B cell (primary cell): ENCODE measurements around the gene PAFAH1B2. TPM values are rescaled to one million over a fixed set of nuclear protein-coding genes. Genes with fewer than 3 reads are reported as not detected.

Experiments used
- ATAC-seq: fragments of 200-7000 bp; cut with Tn5 transposase; one replicate; pipeline ENCODE4 v1.10.0; 2021; ENCODE audit warnings: low read depth, mild to moderate bottlenecking, moderate number of reproducible peaks, moderate library complexity
- CTCF ChIA-PET: fragments of 350-600 bp; sonication (Branson Sonifier 250); formaldehyde crosslinking; loops from one replicate; lab custom pipeline; 2021; ENCODE audit warnings: antibody characterized with exemption, inconsistent platforms; lab: Charles Lee
- POLR2A ChIA-PET: fragments of 350-600 bp; sonication (Branson Sonifier 250); formaldehyde crosslinking; loops from one replicate; lab custom pipeline; 2021; ENCODE audit warnings: antibody characterized with exemption; lab: Charles Lee
- DNase-seq: peaks from one replicate; pipeline ENCODE4 v3.0.0; 2013
- H2AFZ ChIP-seq: 2 replicates; pipeline ENCODE4 v1.6.1; 2012; ENCODE audit warnings: mild to moderate bottlenecking, low read depth, low read length; ENCODE audit not compliant: insufficient read depth, poor library complexity, severe bottlenecking
- H3K27ac ChIP-seq, 2 donors: 1 replicate in 1 of 2; 2 replicates in 1 of 2; pipeline ENCODE4 v1.5.1; 2012 to 2013; ENCODE audit warnings: low read length in 2 of 2, mild to moderate bottlenecking in 2 of 2, moderate library complexity in 1 of 2
- H3K27me3 ChIP-seq, 4 experiments: fragments of 200-600 bp in 1 of 4; sonication (generic) in 1 of 4; replicated peaks in 1 of 4; 1 replicate in 2 of 4; 2 replicates in 2 of 4; pipeline versions ENCODE4 v1.6.1 to v1.7.0; 2013 to 2016; ENCODE audit warnings: low read length in 3 of 4, mild to moderate bottlenecking in 2 of 4, mixed read lengths in 1 of 4, moderate library complexity in 1 of 4; ENCODE audit not compliant: insufficient read depth in 4 of 4, control insufficient read depth in 3 of 4; ENCODE audit errors: control extremely low read depth in 1 of 4
- H3K36me3 ChIP-seq, 2 experiments: replicated peaks in 1 of 2; 1 replicate in 1 of 2; 2 replicates in 1 of 2; pipeline versions ENCODE4 v1.6.1 to v1.7.1; 2013; ENCODE audit warnings: low read length in 1 of 2; ENCODE audit not compliant: insufficient read depth in 2 of 2, control insufficient read depth in 1 of 2; ENCODE audit errors: control extremely low read depth in 1 of 2, extremely low read depth in 1 of 2
- H3K4me1 ChIP-seq, 2 donors: fragments of 200-600 bp in 1 of 2; sonication (generic) in 1 of 2; 1 replicate in 1 of 2; 2 replicates in 1 of 2; pipeline versions ENCODE4 v1.5.1 to v1.6.1; 2013 to 2017; ENCODE audit warnings: low read length in 2 of 2; ENCODE audit not compliant: control insufficient read depth in 2 of 2, insufficient read depth in 2 of 2
- H3K4me2 ChIP-seq: replicated peaks from 2 replicates; pipeline ENCODE3; 2012; ENCODE audit warnings: mild to moderate bottlenecking, low read depth, low read length; ENCODE audit not compliant: poor library complexity, severe bottlenecking
- H3K4me3 ChIP-seq, 5 experiments: fragments of 200-600 bp in 1 of 5; sonication (generic) in 1 of 5; 1 replicate in 3 of 5; 2 replicates in 2 of 5; pipeline versions ENCODE4 v1.5.1 to v1.7.0; 2011 to 2016; ENCODE audit warnings: low read length in 4 of 5, mild to moderate bottlenecking in 4 of 5, low read depth in 2 of 5, control low read depth in 1 of 5, moderate library complexity in 1 of 5; ENCODE audit not compliant: insufficient read depth in 1 of 5; ENCODE audit errors: control extremely low read depth in 1 of 5, extremely low read depth in 1 of 5
- H3K79me2 ChIP-seq: fragments of 200-600 bp; sonication (generic); one replicate; pipeline ENCODE4 v1.6.0; 2016; ENCODE audit warnings: low read length; ENCODE audit not compliant: control insufficient read depth, insufficient read depth
- H3K9ac ChIP-seq: fragments of 200-600 bp; sonication (generic); 2 replicates; pipeline ENCODE4 v1.6.1; 2017; ENCODE audit warnings: mild to moderate bottlenecking, low read length, moderate library complexity
- H3K9me3 ChIP-seq, 3 donors: one replicate each; pipeline versions ENCODE4 v1.6.1 to v1.7.1; 2013; ENCODE audit warnings: low read length in 2 of 3; ENCODE audit not compliant: control insufficient read depth in 2 of 3, insufficient read depth in 1 of 3; ENCODE audit errors: control extremely low read depth in 1 of 3
- H4K20me1 ChIP-seq: 2 replicates; pipeline ENCODE4 v1.6.0; 2012; ENCODE audit warnings: mild to moderate bottlenecking, low read length; ENCODE audit not compliant: insufficient read depth, control insufficient read depth, poor library complexity, severe bottlenecking
- H3K27ac Mint-ChIP-seq: one replicate; pipeline ENCODE4 v1.8.0; 2021; ENCODE audit warnings: mixed read lengths
- H3K27me3 Mint-ChIP-seq: one replicate; pipeline ENCODE4 v1.8.0; 2021; ENCODE audit warnings: mixed read lengths
- H3K4me1 Mint-ChIP-seq: one replicate; pipeline ENCODE4 v1.8.0; 2021; ENCODE audit warnings: mixed read lengths
- H3K4me3 Mint-ChIP-seq: one replicate; pipeline ENCODE4 v1.8.0; 2021; ENCODE audit warnings: mixed read lengths
- H3K9me3 Mint-ChIP-seq: one replicate; pipeline ENCODE4 v1.8.0; 2022; ENCODE audit warnings: mixed read lengths; ENCODE audit not compliant: insufficient read depth
- EZH2 ChIP-seq: IDR thresholded peaks from 2 replicates; pipeline ENCODE4 v1.6.1; 2012; ENCODE audit warnings: borderline replicate concordance, low read depth, mild to moderate bottlenecking, moderate library complexity, low read length; ENCODE audit not compliant: insufficient read depth, poor library complexity, severe bottlenecking
- WGBS: methylation state at CpG from one replicate; pipeline ENCODE4 v1.1.5; 2013; ENCODE audit warnings: missing lambda C conversion rate; ENCODE audit not compliant: insufficient coverage; 5-methylcytosine and 5-hydroxymethylcytosine counted together
- intact Hi-C: fragments of 100-400 bp; cut with micrococcal nuclease; formaldehyde crosslinking; loops from one replicate; pipeline ENCODE4 v1.10.0; 2022
- polyA plus RNA-seq: library from polyadenylated mRNA; depleted of rRNA; stranded (reverse); fragments of >200 nt; gene quantifications from 2 replicates; pipeline ENCODE4 v1.2.3, GENCODE V29; 2012
- total RNA-seq, 2 donors: library from RNA; stranded (reverse); fragments of 120-200 nt in 1 of 2; gene quantifications; 1 replicate in 1 of 2; 2 replicates in 1 of 2; pipeline versions ENCODE4 v1.2.3 to v1.2.4, GENCODE V29; 2013 to 2022
- TF ChIP-seq, protein P1 (sequence below): fragments of 200-600 bp; IDR thresholded peaks from one replicate; pipeline ENCODE4 v1.8.0; 2022; ENCODE audit warnings: antibody characterized with exemption, mild to moderate bottlenecking

PAFAH1B2 gene
- total and polyA plus RNA-seq, 2 donors (not counting 1 experiment from before 2014, with no cell fraction given) = 10.7 to 103 TPM

- no peak for ATAC-seq
- no peak for DNase-seq
- Mint-ChIP-seq H3K4me3 (no peak overlapping the region), H3K27ac (peak overlapping the region; percentile 10), H3K4me1 (peaks cover 4% of the 10 kb centered on the region), H3K9me3 (no peaks in the 10 kb centered on the region), H3K27me3 (no peaks in the 10 kb centered on the region)
- ChIA-PET POLR2A (no interaction called here), CTCF (interaction anchor here (1.1 to 19.9 kb wide), 2 partner anchors 8 to 39 kb away, joined by 3 to 309 read pairs; partner anchors contain the start of gene SIDT2)
- H3K27me3 ChIP-seq = no peaks in the 10 kb centered on the region
- peaks cover 42% of the 10 kb centered on the region for H3K79me2 ChIP-seq
- H2AFZ ChIP-seq = no peak overlapping the region
- intact Hi-C loops = no loop called here
- peaks cover 5 to 86% of the 10 kb centered on the region in 2 experiments for H3K36me3 ChIP-seq
- no peak overlapping the region for H3K4me2 ChIP-seq
- H3K9me3 ChIP-seq = no peaks in the 10 kb centered on the region
- peaks cover 14% of the 10 kb centered on the region for H4K20me1 ChIP-seq
- no peak overlapping the region for H3K9ac ChIP-seq
- no peak overlapping the region for H3K27ac ChIP-seq
- 97% methylated on average over 3 of the region's 15 CpGs for WGBS
- TF ChIP-seq, protein P1, sequence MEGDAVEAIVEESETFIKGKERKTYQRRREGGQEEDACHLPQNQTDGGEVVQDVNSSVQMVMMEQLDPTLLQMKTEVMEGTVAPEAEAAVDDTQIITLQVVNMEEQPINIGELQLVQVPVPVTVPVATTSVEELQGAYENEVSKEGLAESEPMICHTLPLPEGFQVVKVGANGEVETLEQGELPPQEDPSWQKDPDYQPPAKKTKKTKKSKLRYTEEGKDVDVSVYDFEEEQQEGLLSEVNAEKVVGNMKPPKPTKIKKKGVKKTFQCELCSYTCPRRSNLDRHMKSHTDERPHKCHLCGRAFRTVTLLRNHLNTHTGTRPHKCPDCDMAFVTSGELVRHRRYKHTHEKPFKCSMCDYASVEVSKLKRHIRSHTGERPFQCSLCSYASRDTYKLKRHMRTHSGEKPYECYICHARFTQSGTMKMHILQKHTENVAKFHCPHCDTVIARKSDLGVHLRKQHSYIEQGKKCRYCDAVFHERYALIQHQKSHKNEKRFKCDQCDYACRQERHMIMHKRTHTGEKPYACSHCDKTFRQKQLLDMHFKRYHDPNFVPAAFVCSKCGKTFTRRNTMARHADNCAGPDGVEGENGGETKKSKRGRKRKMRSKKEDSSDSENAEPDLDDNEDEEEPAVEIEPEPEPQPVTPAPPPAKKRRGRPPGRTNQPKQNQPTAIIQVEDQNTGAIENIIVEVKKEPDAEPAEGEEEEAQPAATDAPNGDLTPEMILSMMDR = no peak
- no peak for TF ChIP-seq EZH2
- no peak overlapping the region for H3K4me3 ChIP-seq
- no peaks in the 10 kb centered on the region for H3K4me1 ChIP-seq
These were observed 74.2 kb downstream of the PAFAH1B2 start for GRCh38 chr11:117218133-117218915.

DNA sequence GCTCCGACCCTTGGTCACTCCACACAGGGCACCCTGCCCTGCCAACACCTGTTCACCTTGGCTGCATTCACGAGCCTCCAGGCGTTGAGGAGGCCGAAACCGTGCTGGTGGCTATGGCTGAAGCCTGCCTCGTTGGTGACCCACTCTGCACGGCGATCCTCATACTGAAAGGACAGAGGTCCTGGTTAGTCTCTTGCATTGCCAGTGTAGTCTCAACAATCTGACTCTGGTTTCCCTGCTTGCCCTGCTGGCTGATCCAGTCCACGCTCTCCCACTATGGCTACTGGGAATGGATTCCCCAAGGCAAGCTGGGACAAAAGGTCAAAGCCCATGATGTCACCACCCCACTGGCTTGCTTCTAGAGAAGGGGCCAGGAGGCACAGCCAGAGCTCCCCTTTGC, 74.9 kb downstream of the PAFAH1B2 start:
- WGBS = 100% methylated on average over 9 of the region's 9 CpGs
- ATAC-seq (no peak), DNase-seq (no peak)
- Histone ChIP-seq H4K20me1 (peaks cover 16% of the 10 kb centered on the region), H3K27ac (no peak overlapping the region), H3K27me3 (no peaks in the 10 kb centered on the region), H3K9me3 (no peaks in the 10 kb centered on the region), H3K4me2 (no peak overlapping the region), H3K79me2 (peaks cover 49% of the 10 kb centered on the region), H3K9ac (no peak overlapping the region), H3K4me1 (no peaks in the 10 kb centered on the region), H3K4me3 (no peak overlapping the region), H3K36me3 (peaks cover 7 to 89% of the 10 kb centered on the region in 2 experiments), H2AFZ (no peak overlapping the region)
- peaks cover 4% of the 10 kb centered on the region for H3K4me1 Mint-ChIP-seq
- POLR2A ChIA-PET = no interaction called here
- CTCF ChIA-PET = interaction anchor here (19.9 kb wide), 1 partner anchor 40 kb away, joined by 309 read pairs; the partner anchor contains the start of gene SIDT2
- H3K4me3 Mint-ChIP-seq = no peak overlapping the region
- intact Hi-C loops = no loop called here
- TF ChIP-seq, protein P1 = no peak
- no peak for TF ChIP-seq EZH2
- no peaks in the 10 kb centered on the region for H3K9me3 Mint-ChIP-seq
- H3K27me3 Mint-ChIP-seq = no peaks in the 10 kb centered on the region
- no peak overlapping the region for H3K27ac Mint-ChIP-seq
